Right lung (tissue), 5 donors: ENCODE measurements around the gene NPTN. TPM values are rescaled to one million over a fixed set of nuclear protein-coding genes. Genes with fewer than 3 reads are reported as not detected.

Experiments
- DNase-seq, 2 donors: peaks; one replicate each; pipeline ENCODE4 v3.0.0-alpha.2; 2013
- polyA plus RNA-seq, 5 donors: library from polyadenylated mRNA; unstranded; fragments of 120-200 nt; gene quantifications; one replicate each; pipeline versions ENCODE4 v1.2.1 to v1.2.3, GENCODE V29; 2013; ENCODE audit warnings: inconsistent platforms in 1 of 5, low replicate concordance in 1 of 5; ENCODE audit not compliant: insufficient read length in 5 of 5, insufficient read depth in 1 of 5

NPTN gene
- polyA plus RNA-seq, 5 donors = 110 to 143 (median 126) TPM

GRCh38 chr15:73637527-73637926 is 4.3 kb upstream of the NPTN start:
- DNase-seq = no peak

GRCh38 chr15:73633991-73634495 is 854 bp upstream of the NPTN start:
- DNase-seq = no peak

GRCh38 chr15:73632670-73633058 is 525 bp downstream of the NPTN start:
- peak in 1 of 2 donors; percentile 18 for DNase-seq

- peak in 1 of 2 donors; percentile 24 for DNase-seq
Observed at GRCh38 chr15:73631915-73632669, 1.1 kb downstream of the NPTN start.

GRCh38 chr15:73630921-73631362 is 2.2 kb downstream of the NPTN start:
- DNase-seq = no peak

GRCh38 chr15:73629798-73630429 is 3.3 kb downstream of the NPTN start:
- DNase-seq = peak in 1 of 2 donors; percentile 15

GRCh38 chr15:73628976-73629797 is 4.0 kb downstream of the NPTN start:
- DNase-seq = no peak

GRCh38 chr15:73628102-73628501 is 5.1 kb downstream of the NPTN start:
- DNase-seq = no peak

GRCh38 chr15:73626072-73626471 is 7.1 kb downstream of the NPTN start:
- no peak for DNase-seq

GRCh38 chr15:73624530-73624929 is 8.7 kb downstream of the NPTN start:
- DNase-seq = no peak

GRCh38 chr15:73621286-73621826 is 11.8 kb downstream of the NPTN start:
- no peak for DNase-seq

GRCh38 chr15:73620078-73620477 is 13.1 kb downstream of the NPTN start:
- DNase-seq = no peak

- no peak for DNase-seq
Observed at GRCh38 chr15:73617913-73618312, 15.3 kb downstream of the NPTN start.

GRCh38 chr15:73617301-73617831 is 15.8 kb downstream of the NPTN start:
- no peak for DNase-seq

GRCh38 chr15:73608941-73609340 is 24.2 kb downstream of the NPTN start:
- no peak for DNase-seq

- DNase-seq = no peak
Observed at GRCh38 chr15:73608475-73608874, 24.7 kb downstream of the NPTN start.

- DNase-seq = peak; percentile 52 to 61
Observed at GRCh38 chr15:73607843-73608242, 25.3 kb downstream of the NPTN start.

GRCh38 chr15:73607405-73607804 is 25.8 kb downstream of the NPTN start:
- no peak for DNase-seq

- no peak for DNase-seq
Observed at GRCh38 chr15:73605759-73606436, 27.3 kb downstream of the NPTN start.

- no peak for DNase-seq
Observed at GRCh38 chr15:73604477-73604876, 28.7 kb downstream of the NPTN start.

- DNase-seq = no peak
Observed at GRCh38 chr15:73602992-73603391, 30.2 kb downstream of the NPTN start.
